HL-60 (cell line): ENCODE measurements around the gene CASTOR1.

ENCODE experiments used
- DNase-seq, 2 experiments: peaks; one replicate each; pipeline ENCODE4 v3.0.0-alpha.2; 2010 to 2020; ENCODE audit warnings: low read depth in 1 of 2, low spot score in 1 of 2
- H3K27ac ChIP-seq: fragments of 250-450 bp; sonication (Bioruptor Pico); replicated peaks from 2 replicates; pipeline ENCODE4 v1.5.1; 2020; ENCODE audit warnings: mild to moderate bottlenecking, moderate library complexity
- H3K27me3 ChIP-seq: fragments of 250-450 bp; sonication (Bioruptor Pico); 2 replicates; pipeline ENCODE4 v1.5.1; 2021; ENCODE audit warnings: mild to moderate bottlenecking, moderate library complexity; ENCODE audit not compliant: insufficient read depth, poor library complexity, severe bottlenecking
- H3K4me3 ChIP-seq: replicated peaks from 2 replicates; pipeline ENCODE4 v1.5.1; 2011; ENCODE audit warnings: mild to moderate bottlenecking, control low read depth, low read length; ENCODE audit not compliant: insufficient read depth
- GABPA ChIP-seq: IDR thresholded peaks from 2 replicates; pipeline ENCODE4 v1.6.1; 2012; ENCODE audit warnings: low read depth
- POLR2AphosphoS5 ChIP-seq: IDR thresholded peaks from 2 replicates; pipeline ENCODE4 v1.6.1; 2012; ENCODE audit warnings: low read depth
- SPI1 ChIP-seq: IDR thresholded peaks from 2 replicates; pipeline ENCODE4 v1.6.1; 2012; ENCODE audit warnings: low read depth, mild to moderate bottlenecking, borderline replicate concordance
- TF ChIP-seq, protein P1 (sequence below): IDR thresholded peaks from 2 replicates; pipeline ENCODE4 v1.6.1; 2012; ENCODE audit warnings: low read depth; ENCODE audit not compliant: insufficient replicate concordance
- TF ChIP-seq, protein P2 (sequence below): IDR thresholded peaks from one replicate; pipeline ENCODE4 v1.5.1; 2011; ENCODE audit warnings: low read length, control low read depth, inconsistent platforms; ENCODE audit not compliant: insufficient read depth

The CASTOR1 gene

DNA sequence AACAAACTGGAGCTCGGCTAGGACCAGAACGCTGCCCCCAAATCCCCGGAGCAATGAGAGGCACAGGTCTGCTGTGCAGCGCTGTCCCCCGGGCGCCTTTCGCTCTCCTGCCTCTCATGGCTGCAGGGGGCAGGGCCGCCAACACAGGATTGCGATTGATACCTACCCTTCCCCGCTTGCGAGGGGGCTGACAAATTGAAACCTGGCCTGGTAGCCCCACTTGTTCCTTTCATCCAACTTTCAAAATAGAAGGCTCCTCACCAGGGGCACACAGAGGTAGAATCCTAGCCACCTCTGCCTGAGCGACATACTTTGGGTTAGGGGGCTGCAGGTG is 642 bp upstream of the CASTOR1 start:
- no peak for DNase-seq
- Histone ChIP-seq H3K4me3 (peak overlapping the region; percentile 63), H3K27ac (no peak overlapping the region), H3K27me3 (no peaks in the 10 kb centered on the region)
- TF ChIP-seq SPI1 (no peak), POLR2AphosphoS5 (no peak), GABPA (no peak)
- TF ChIP-seq, protein P1, sequence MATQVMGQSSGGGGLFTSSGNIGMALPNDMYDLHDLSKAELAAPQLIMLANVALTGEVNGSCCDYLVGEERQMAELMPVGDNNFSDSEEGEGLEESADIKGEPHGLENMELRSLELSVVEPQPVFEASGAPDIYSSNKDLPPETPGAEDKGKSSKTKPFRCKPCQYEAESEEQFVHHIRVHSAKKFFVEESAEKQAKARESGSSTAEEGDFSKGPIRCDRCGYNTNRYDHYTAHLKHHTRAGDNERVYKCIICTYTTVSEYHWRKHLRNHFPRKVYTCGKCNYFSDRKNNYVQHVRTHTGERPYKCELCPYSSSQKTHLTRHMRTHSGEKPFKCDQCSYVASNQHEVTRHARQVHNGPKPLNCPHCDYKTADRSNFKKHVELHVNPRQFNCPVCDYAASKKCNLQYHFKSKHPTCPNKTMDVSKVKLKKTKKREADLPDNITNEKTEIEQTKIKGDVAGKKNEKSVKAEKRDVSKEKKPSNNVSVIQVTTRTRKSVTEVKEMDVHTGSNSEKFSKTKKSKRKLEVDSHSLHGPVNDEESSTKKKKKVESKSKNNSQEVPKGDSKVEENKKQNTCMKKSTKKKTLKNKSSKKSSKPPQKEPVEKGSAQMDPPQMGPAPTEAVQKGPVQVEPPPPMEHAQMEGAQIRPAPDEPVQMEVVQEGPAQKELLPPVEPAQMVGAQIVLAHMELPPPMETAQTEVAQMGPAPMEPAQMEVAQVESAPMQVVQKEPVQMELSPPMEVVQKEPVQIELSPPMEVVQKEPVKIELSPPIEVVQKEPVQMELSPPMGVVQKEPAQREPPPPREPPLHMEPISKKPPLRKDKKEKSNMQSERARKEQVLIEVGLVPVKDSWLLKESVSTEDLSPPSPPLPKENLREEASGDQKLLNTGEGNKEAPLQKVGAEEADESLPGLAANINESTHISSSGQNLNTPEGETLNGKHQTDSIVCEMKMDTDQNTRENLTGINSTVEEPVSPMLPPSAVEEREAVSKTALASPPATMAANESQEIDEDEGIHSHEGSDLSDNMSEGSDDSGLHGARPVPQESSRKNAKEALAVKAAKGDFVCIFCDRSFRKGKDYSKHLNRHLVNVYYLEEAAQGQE, result no peak

GRCh38 chr22:30288419-30289140 is 725 bp downstream of the CASTOR1 start:
- no peak for TF ChIP-seq SPI1
- no peak for TF ChIP-seq POLR2AphosphoS5
- TF ChIP-seq, protein P2, sequence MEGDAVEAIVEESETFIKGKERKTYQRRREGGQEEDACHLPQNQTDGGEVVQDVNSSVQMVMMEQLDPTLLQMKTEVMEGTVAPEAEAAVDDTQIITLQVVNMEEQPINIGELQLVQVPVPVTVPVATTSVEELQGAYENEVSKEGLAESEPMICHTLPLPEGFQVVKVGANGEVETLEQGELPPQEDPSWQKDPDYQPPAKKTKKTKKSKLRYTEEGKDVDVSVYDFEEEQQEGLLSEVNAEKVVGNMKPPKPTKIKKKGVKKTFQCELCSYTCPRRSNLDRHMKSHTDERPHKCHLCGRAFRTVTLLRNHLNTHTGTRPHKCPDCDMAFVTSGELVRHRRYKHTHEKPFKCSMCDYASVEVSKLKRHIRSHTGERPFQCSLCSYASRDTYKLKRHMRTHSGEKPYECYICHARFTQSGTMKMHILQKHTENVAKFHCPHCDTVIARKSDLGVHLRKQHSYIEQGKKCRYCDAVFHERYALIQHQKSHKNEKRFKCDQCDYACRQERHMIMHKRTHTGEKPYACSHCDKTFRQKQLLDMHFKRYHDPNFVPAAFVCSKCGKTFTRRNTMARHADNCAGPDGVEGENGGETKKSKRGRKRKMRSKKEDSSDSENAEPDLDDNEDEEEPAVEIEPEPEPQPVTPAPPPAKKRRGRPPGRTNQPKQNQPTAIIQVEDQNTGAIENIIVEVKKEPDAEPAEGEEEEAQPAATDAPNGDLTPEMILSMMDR, result no peak
- TF ChIP-seq GABPA, result no peak
- TF ChIP-seq, protein P1, result no peak
- Histone ChIP-seq H3K27ac (no peak overlapping the region), H3K27me3 (no peaks in the 10 kb centered on the region), H3K4me3 (peak overlapping the region; percentile 63)
- no peak for DNase-seq

GRCh38 chr22:30287648-30288418 is 1.5 kb downstream of the CASTOR1 start:
- peak; percentile 79 to 90 for DNase-seq
- Histone ChIP-seq H3K27ac (no peak overlapping the region), H3K4me3 (no peak overlapping the region), H3K27me3 (no peaks in the 10 kb centered on the region)
- TF ChIP-seq POLR2AphosphoS5, result 0 out of 2 replicates have a peak, but pooled peaks have one; percentile 12
- peak; percentile 81; the same call in 1 of the 2 replicates for TF ChIP-seq SPI1
- TF ChIP-seq, protein P2, result peak; percentile 82
- TF ChIP-seq, protein P1, result no peak
- no peak for TF ChIP-seq GABPA
